ENCODE results near the gene P2RY2.

P2RY2 gene

GRCh38 chr11:73218106-73218829, at the start of gene P2RY2:
Gene P2RY2, plus strand, starts transcription at chr11:73218281. Its CDS starts 15,879 bp downstream, at chr11:73234160.
- peak within 1 kb of the TSS; percentile 37 for H3K4me3 ChIP-seq (ENCODE audit: low read depth, low read length)
- peak; percentile 32 for DNase-seq (ENCODE audit: low read depth)
- TF ChIP-seq CTCF (IDR thresholded peaks at IDR 0.05; ENCODE audit: insufficient read depth, low read depth, low read length, missing control alignments), result peak; percentile 40

- H3K4me3 ChIP-seq (ENCODE audit: low read depth, low read length), result no peak overlapping the region
- DNase-seq (ENCODE audit: low read depth), result no peak
- TF ChIP-seq CTCF (IDR thresholded peaks at IDR 0.05; ENCODE audit: insufficient read depth, low read depth, low read length, missing control alignments), result no peak
These were observed 49.0 kb upstream of the P2RY2 start for GRCh38 chr11:73168925-73169579.

GRCh38 chr11:73170140-73170539, 47.9 kb upstream of the P2RY2 start:
- no peak for TF ChIP-seq CTCF (IDR thresholded peaks at IDR 0.05; ENCODE audit: insufficient read depth, low read depth, low read length, missing control alignments)
- DNase-seq (ENCODE audit: low read depth), result no peak
- H3K4me3 ChIP-seq (ENCODE audit: low read depth, low read length), result no peak overlapping the region

GRCh38 chr11:73171436-73172161, 46.5 kb upstream of the P2RY2 start:
- no peak overlapping the region for H3K4me3 ChIP-seq (ENCODE audit: low read depth, low read length)
- no peak for TF ChIP-seq CTCF (IDR thresholded peaks at IDR 0.05; ENCODE audit: insufficient read depth, low read depth, low read length, missing control alignments)
- DNase-seq (ENCODE audit: low read depth), result no peak

- no peak for TF ChIP-seq CTCF (IDR thresholded peaks at IDR 0.05; ENCODE audit: insufficient read depth, low read depth, low read length, missing control alignments)
- no peak for DNase-seq (ENCODE audit: low read depth)
- H3K4me3 ChIP-seq (ENCODE audit: low read depth, low read length), result no peak overlapping the region
These were observed 45.0 kb upstream of the P2RY2 start for GRCh38 chr11:73172992-73173656.

- no peak for TF ChIP-seq CTCF (IDR thresholded peaks at IDR 0.05; ENCODE audit: insufficient read depth, low read depth, low read length, missing control alignments)
- DNase-seq (ENCODE audit: low read depth), result peak; percentile 54
- H3K4me3 ChIP-seq (ENCODE audit: low read depth, low read length), result no peak overlapping the region
These were observed 44.2 kb upstream of the P2RY2 start for GRCh38 chr11:73173755-73174494.

Measured in GM12865 (cell line).